ENCODE results near the gene SNX1. TPM values are rescaled to one million over a fixed set of nuclear protein-coding genes. Genes with fewer than 3 reads are reported as not detected.
"Not testable (repeated sequence)": the region's sequence is repeated elsewhere in the genome, so short reads cannot be mapped to it uniquely, and the experiment has no call there.

Gene SNX1
- total RNA-seq, 1 donor from 2014 or later, result 15.3 TPM

GRCh38 chr15:64096668-64097384, 1.0 kb downstream of the SNX1 start:
- TF ChIP-seq CTCF (conservative IDR thresholded peaks at IDR 0.05; ENCODE audit: low read depth, low read length), result peak; percentile 46
- DNase-seq (ENCODE audit: low read depth), result no peak
- peak overlapping the region; percentile 94 for H3K4me3 ChIP-seq (ENCODE audit: low read depth, low read length)

DNA sequence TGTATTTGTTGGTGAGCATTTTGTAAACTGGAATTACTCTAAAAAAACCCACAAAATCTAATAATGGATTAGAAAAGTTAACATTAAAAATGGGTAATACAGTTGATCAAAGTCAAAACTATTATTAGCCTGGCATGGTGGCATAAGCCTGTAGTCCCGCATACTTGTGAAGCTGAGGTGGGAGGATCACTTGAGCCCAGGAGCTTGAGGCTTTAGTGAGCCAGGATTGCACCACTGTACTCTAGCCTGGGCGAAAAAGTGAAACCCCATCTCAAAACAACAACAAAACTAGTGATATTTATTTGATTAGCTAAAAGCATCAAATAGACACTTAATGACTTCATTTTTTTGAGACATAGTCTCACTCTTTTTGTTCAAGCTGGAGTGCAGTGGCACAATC, 3.6 kb downstream of the SNX1 start:
- no peak for DNase-seq (ENCODE audit: low read depth)
- H3K4me3 ChIP-seq (ENCODE audit: low read depth, low read length), result no peak overlapping the region
- no peak for TF ChIP-seq CTCF (conservative IDR thresholded peaks at IDR 0.05; ENCODE audit: low read depth, low read length)

DNA sequence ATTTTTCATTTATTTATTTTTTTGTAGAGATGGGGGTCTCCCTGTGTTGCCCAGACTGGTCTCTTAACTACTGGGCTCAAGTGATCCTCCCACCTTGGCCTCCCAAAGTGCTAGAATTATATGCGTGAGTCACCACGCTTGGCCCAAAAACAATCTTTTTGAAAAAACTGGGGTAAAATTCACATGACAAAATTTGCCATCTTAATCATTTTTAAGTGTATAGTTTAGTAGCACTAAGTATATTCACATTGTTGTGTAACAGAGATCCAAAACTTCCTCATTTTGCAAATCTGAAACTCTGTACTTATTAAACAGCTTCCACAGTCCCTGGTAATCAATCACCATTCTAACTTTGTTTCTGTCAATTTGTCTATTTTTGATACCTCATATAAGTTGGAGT, 5.2 kb downstream of the SNX1 start:
- H3K4me3 ChIP-seq (ENCODE audit: low read depth, low read length), result no peak overlapping the region
- DNase-seq (ENCODE audit: low read depth), result no peak
- TF ChIP-seq CTCF (conservative IDR thresholded peaks at IDR 0.05; ENCODE audit: low read depth, low read length), result no peak

DNA sequence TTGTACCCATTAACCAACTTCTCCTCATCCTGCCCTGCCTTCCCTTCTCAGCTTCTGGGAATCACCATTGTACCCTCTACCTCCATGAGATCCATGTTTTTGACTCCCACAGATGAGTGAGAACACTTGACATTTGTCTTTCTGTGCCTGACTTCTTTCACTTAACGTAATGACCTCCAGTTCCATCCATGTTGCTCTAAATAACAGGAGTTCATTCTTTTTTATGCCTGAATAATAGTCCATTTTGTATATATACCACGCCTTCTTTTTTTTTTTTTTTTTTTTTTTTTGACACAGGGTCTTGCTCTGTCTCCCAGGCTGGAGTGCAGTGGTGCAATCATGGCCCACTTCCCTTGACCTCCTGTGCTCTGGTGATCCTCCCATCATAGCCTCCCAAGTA, 6.7 kb downstream of the SNX1 start:
- no peak for TF ChIP-seq CTCF (conservative IDR thresholded peaks at IDR 0.05; ENCODE audit: low read depth, low read length)
- DNase-seq (ENCODE audit: low read depth), result no peak
- H3K4me3 ChIP-seq (ENCODE audit: low read depth, low read length), result no peak overlapping the region

DNA sequence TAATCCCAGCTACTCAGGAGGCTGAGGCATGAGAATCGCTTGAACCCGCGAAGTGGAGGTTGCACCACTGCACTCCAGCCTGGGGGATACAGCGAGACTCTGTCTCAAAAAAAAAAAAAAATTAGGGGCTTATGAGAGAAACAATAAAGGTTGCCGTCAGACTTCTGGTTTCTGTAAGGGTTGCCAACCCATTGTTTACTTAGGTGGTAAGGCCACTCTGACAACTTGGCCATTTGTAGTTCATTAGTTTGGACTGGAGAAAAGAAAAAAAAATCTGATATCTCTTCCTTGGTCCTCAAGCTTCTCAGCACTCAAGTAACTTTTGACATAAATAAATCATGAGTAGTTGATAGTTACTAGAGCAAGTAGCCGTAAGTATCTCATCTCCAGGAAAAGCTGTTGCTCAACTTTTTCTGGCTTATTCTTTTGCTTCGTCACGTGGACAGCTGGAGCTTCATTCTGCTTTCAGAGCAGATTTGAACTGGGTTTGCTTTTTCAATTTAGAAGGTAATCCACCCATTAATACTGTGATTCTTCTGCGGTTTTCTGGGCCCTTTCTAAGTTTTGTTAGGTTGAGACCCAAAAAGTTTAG, 9.4 kb downstream of the SNX1 start:
- H3K4me3 ChIP-seq (ENCODE audit: low read depth, low read length), result no peak overlapping the region
- DNase-seq (ENCODE audit: low read depth), result no peak
- no peak for TF ChIP-seq CTCF (conservative IDR thresholded peaks at IDR 0.05; ENCODE audit: low read depth, low read length)

DNA sequence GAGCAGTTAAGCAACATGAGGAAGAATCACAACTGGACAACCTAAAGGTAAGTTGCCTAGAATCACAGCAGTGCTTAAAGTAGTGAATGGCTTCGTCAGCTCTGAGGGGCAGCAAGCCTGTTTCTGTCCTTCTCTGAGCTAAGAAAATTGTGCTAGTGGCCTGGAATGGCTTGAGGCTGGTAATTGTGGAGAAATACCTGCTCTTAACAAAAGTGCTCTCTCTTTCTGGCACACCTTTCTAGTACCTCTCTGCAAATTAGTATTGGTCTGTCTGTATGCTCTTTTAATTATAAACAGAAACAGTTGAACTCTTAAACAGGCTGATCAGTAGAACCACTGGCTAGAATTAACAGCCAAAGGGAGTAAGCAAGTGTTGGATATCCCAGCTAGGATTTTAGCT, 11.6 kb downstream of the SNX1 start:
- DNase-seq (ENCODE audit: low read depth), result no peak
- no peak overlapping the region for H3K4me3 ChIP-seq (ENCODE audit: low read depth, low read length)
- TF ChIP-seq CTCF (conservative IDR thresholded peaks at IDR 0.05; ENCODE audit: low read depth, low read length), result no peak

DNA sequence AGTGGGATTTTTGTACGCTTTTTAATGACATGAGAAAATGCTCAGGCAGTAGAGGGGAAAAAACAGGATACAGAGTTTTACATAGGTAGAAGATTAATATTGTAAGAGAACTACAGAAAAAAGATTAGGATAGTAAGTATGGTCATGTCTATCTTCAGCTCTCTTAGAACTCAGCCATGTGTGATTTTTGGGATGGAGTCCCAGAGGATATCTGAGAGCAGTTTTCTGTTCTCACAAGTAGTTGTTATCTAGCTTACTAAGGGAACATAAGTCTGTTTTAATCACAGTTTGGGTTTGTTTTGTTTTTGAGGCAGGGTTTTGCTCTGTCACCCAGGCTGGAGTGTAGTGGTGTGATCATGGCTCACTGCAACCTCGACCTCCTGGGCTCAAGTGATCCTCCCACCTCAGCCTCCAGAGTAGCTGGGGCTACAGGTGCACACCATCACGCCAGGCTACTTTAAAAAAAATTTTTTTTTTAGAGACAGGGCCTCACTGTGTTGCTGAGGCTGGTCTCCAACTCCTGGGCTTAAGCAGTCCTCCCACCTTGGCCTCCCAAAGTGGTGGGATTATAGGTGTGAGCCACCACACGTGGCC, 14.4 kb downstream of the SNX1 start:
- H3K4me3 ChIP-seq (ENCODE audit: low read depth, low read length); DNase-seq (ENCODE audit: low read depth): not testable (repeated sequence)

Measured in epithelial cell of proximal tubule (primary cell).